HepG2 (cell line): ENCODE results near the gene ZNF446. TPM values are rescaled to one million over a fixed set of nuclear protein-coding genes. Genes with fewer than 3 reads are reported as not detected.

Experiments used
- EHMT2 ChIP-seq: fragments of 200-600 bp; sonication (generic); IDR thresholded peaks from 2 replicates; pipeline ENCODE4 v1.7.0; 2017; ENCODE audit warnings: antibody characterized with exemption, low read depth, low read length, borderline replicate concordance
- KAT8 ChIP-seq: IDR thresholded peaks from 2 replicates; pipeline ENCODE4 v1.6.1; 2016; ENCODE audit warnings: missing genetic modification reagents, missing compliant biosample characterization
- LRRFIP1 ChIP-seq: sonication (generic); formaldehyde crosslinking; conservative IDR thresholded peaks from 2 replicates; pipeline ENCODE4 v1.4.0; 2020; ENCODE audit warnings: missing genetic modification reagents
- TAF15 ChIP-seq: fragments of 200-400 bp; formaldehyde crosslinking; IDR thresholded peaks from one replicate; pipeline ENCODE4 v1.6.1; 2018; ENCODE audit warnings: mild to moderate bottlenecking, low read depth, low read length; ENCODE audit not compliant: poor library complexity, severe bottlenecking
- ZMYM2 ChIP-seq: sonication (generic); formaldehyde crosslinking; IDR thresholded peaks from 2 replicates; pipeline ENCODE4 v1.8.0; 2022; ENCODE audit warnings: mild to moderate bottlenecking, missing genetic modification reagents
- ZNF138 ChIP-seq: sonication (generic); formaldehyde crosslinking; IDR thresholded peaks from 2 replicates; pipeline ENCODE4 v1.5.0; 2020; ENCODE audit warnings: mild to moderate bottlenecking, low read depth, missing genetic modification reagents
- ZNF318 ChIP-seq: sonication (generic); formaldehyde crosslinking; IDR thresholded peaks from 2 replicates; pipeline ENCODE4 v1.4.0; 2020; ENCODE audit warnings: mild to moderate bottlenecking, missing genetic modification reagents
- ZNF543 ChIP-seq: sonication (generic); formaldehyde crosslinking; IDR thresholded peaks from 2 replicates; pipeline ENCODE4 v1.4.0; 2020; ENCODE audit warnings: mild to moderate bottlenecking, missing genetic modification reagents
- ZNF564 ChIP-seq: sonication (generic); formaldehyde crosslinking; IDR thresholded peaks from 2 replicates; pipeline ENCODE4 v1.8.1; 2023; ENCODE audit warnings: mild to moderate bottlenecking, missing genetic modification reagents
- ZNF746 ChIP-seq: sonication (generic); formaldehyde crosslinking; IDR thresholded peaks from 2 replicates; pipeline ENCODE4 v1.8.0; 2022; ENCODE audit warnings: mild to moderate bottlenecking, missing genetic modification reagents
- ZNF75D ChIP-seq: sonication (generic); formaldehyde crosslinking; IDR thresholded peaks from 2 replicates; pipeline ENCODE4 v1.8.1; 2023; ENCODE audit warnings: missing genetic modification reagents, mild to moderate bottlenecking, borderline replicate concordance
- polyA plus RNA-seq, 8 experiments: library from polyadenylated mRNA; depleted of rRNA in 3 of 8; stranded (reverse) in 7 of 8; unstranded in 1 of 8; fragments of >200 nt; fragmentation: Illumina TruSeq in 4 of 8; extraction: Trizol in 4 of 8; gene quantifications; 2 replicates each; pipeline versions ENCODE4 v1.2.1 to v1.2.3, GENCODE V29; 2011 to 2016; ENCODE audit warnings: low read depth in 4 of 8, missing spikeins in 1 of 8, mixed read lengths in 1 of 8; ENCODE audit not compliant: insufficient read depth in 1 of 8
- total RNA-seq, 5 experiments: library from RNA; depleted of rRNA; stranded (reverse); fragments of >200 nt; fragmentation: Illumina TruSeq; extraction: Trizol; gene quantifications; 2 replicates each; pipeline ENCODE4 v1.2.3, GENCODE V29; 2016; ENCODE audit warnings: low read depth in 1 of 5
- TF ChIP-seq, protein P1 (sequence below): sonication (generic); formaldehyde crosslinking; IDR thresholded peaks from 2 replicates; pipeline ENCODE4 v1.5.0; 2020; ENCODE audit warnings: mild to moderate bottlenecking, missing genetic modification reagents

The ZNF446 gene
- total and polyA plus RNA-seq, 2 of the 13 experiments (the other 11 are each of a cell fraction or from before 2014, with no cell fraction given): 3.0 to 3.6 TPM

DNA sequence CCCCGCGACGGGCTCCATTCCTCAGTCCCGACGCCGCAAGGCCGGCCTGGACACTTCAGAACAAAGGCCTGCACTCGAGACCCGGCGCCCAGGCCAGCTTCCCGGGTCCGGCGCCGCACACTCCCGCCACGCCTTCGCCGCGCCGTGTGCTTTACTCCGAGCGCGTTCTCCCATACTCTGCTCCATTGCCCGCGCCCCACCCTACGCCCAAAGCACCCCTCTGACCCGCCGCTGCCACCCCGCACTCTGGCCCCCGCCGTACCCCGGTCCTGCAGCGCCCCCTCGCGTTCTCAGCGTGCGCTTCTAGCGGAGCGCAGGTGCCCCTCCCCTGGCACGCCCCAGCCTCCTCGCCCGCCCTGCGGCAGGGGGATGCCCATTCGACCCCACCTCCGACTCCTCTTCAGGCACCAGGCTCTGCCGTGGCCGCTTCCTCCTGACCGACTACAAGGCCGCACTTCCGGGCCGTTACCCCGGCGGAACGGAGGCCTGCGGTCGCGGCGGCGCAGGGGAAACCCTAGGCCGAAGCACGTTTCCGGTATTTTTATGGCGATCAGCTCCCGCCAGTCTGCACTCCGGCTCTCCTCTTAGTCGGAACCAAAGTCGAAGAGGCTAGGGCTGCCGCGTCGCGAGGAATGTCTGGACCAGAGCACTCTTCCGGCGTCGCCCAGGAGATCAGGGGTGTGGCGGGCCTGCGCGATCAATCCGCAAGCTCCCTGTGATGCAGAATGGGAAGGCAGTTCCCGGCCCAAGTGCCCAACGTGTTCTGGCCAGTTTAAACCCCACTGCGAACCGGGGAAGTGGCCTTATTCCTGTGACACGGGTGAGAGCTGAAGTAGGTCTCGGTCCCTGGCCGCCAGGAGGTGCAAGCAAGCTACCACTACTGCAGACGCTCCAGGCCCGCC, 43.5 kb downstream of the ZNF446 start, which contains the start of gene ZBTB45 (continued):
- 0 out of 2 replicates have a peak, but pooled peaks have one; percentile 71 for TF ChIP-seq LRRFIP1 (CRISPR knock-in tag)
- peak; percentile 99 for TF ChIP-seq KAT8 (CRISPR knock-in tag)
- TF ChIP-seq TAF15: peak; percentile 91
- TF ChIP-seq, protein P1, sequence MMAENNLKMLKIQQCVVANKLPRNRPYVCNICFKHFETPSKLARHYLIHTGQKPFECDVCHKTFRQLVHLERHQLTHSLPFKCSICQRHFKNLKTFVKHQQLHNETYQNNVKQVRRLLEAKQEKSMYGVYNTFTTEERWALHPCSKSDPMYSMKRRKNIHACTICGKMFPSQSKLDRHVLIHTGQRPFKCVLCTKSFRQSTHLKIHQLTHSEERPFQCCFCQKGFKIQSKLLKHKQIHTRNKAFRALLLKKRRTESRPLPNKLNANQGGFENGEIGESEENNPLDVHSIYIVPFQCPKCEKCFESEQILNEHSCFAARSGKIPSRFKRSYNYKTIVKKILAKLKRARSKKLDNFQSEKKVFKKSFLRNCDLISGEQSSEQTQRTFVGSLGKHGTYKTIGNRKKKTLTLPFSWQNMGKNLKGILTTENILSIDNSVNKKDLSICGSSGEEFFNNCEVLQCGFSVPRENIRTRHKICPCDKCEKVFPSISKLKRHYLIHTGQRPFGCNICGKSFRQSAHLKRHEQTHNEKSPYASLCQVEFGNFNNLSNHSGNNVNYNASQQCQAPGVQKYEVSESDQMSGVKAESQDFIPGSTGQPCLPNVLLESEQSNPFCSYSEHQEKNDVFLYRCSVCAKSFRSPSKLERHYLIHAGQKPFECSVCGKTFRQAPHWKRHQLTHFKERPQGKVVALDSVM: peak; percentile 77
- peak; percentile 65; the same call in 1 of the 2 replicates for TF ChIP-seq ZNF318
- TF ChIP-seq ZNF138: peak; percentile 91
- no peak; the same call in 1 of the 2 replicates for TF ChIP-seq EHMT2
- 0 out of 2 replicates have a peak, but pooled peaks have one; percentile 19 for TF ChIP-seq ZMYM2 (CRISPR knock-in tag)
- peak; percentile 69; the same call in 1 of the 2 replicates for TF ChIP-seq ZNF75D
- peak; percentile 92 for TF ChIP-seq ZNF746
- peak; percentile 98 for TF ChIP-seq ZNF543
- TF ChIP-seq ZNF564: peak; percentile 8; the same call in 1 of the 2 replicates
